HepG2 (cell line): ENCODE data around the gene ERCC2. TPM values are rescaled to one million over a fixed set of nuclear protein-coding genes. Genes with fewer than 3 reads are reported as not detected.

ENCODE experiments used
- ATAC-seq: fragments of 200-7000 bp; cut with Tn5 transposase; 3 replicates; pipeline ENCODE4 v1.9.1; 2020; ENCODE audit warnings: mild to moderate bottlenecking, moderate library complexity
- BruUV-seq: library from RNA; stranded (reverse); fragments of 400-500 nt; replicated peaks from 2 replicates; lab custom pipeline; 2021; lab: Mats Ljungman, UMichigan
- CTCF ChIA-PET: fragments of 300-600 bp; formaldehyde crosslinking; extraction: SDS; loops from one replicate; lab custom pipeline; 2021; ENCODE audit warnings: low total read pairs, inconsistent platforms, low intra/inter-chr PET ratio; lab: Yijun Ruan, JAX
- POLR2A ChIA-PET: fragments of 350-600 bp; sonication (Branson Sonifier 250); formaldehyde crosslinking; loops from one replicate; lab custom pipeline; 2020; ENCODE audit warnings: antibody characterized with exemption, inconsistent platforms; lab: Yijun Ruan, JAX
- DNase-seq: peaks from one replicate; pipeline ENCODE4 v3.0.0-alpha.2; 2015; ENCODE audit warnings: low spot score
- FAIRE-seq: peaks from 3 replicates; lab custom pipeline; 2011; peaks lifted over from hg19 to GRCh38; lab: Jason Lieb, UNC
- H2AFZ ChIP-seq: one replicate; pipeline ENCODE4 v1.6.1; 2011; ENCODE audit warnings: low read length, inconsistent platforms
- H3K27ac ChIP-seq: fragments of 300-600 bp; 3 replicates; pipeline ENCODE4 v1.8.0; 2011; ENCODE audit warnings: mixed run types, mild to moderate bottlenecking, mixed read lengths, low read length, inconsistent platforms; ENCODE audit not compliant: insufficient read depth; ENCODE audit errors: extremely low read length
- H3K27me3 ChIP-seq, 2 experiments: fragments of 200-600 bp in 1 of 2; 2 replicates in 1 of 2; 3 replicates in 1 of 2; pipeline versions ENCODE4 v1.6.0 to v1.8.0; 2011; ENCODE audit warnings: low read length in 2 of 2, mild to moderate bottlenecking in 2 of 2, moderate library complexity in 2 of 2, inconsistent platforms in 1 of 2; ENCODE audit not compliant: insufficient read depth in 2 of 2, control insufficient read depth in 1 of 2
- H3K36me3 ChIP-seq, 2 experiments: fragments of 200-600 bp in 1 of 2; replicated peaks in 1 of 2; 2 replicates in 1 of 2; 3 replicates in 1 of 2; pipeline versions ENCODE4 v1.5.1 to v1.8.0; 2011; ENCODE audit warnings: low read length in 2 of 2, inconsistent platforms in 1 of 2; ENCODE audit not compliant: insufficient read depth in 2 of 2, control insufficient read depth in 1 of 2
- H3K4me1 ChIP-seq: 2 replicates; pipeline ENCODE4 v1.5.1; 2012; ENCODE audit warnings: low read length, inconsistent platforms; ENCODE audit not compliant: insufficient read depth
- H3K4me2 ChIP-seq: 2 replicates; pipeline ENCODE4 v1.6.0; 2011; ENCODE audit warnings: low read depth, low read length, inconsistent platforms
- H3K4me3 ChIP-seq, 3 experiments: fragments of 200-600 bp in 1 of 3; sonication (generic), shearing (Covaris generic) in 1 of 3; replicated peaks in 1 of 3; 2 replicates each; pipeline ENCODE4 v1.5.1; 2011 to 2016; ENCODE audit warnings: low read length in 3 of 3, inconsistent platforms in 2 of 3, low read depth in 2 of 3, mild to moderate bottlenecking in 2 of 3, control low read depth in 1 of 3, mixed read lengths in 1 of 3; ENCODE audit not compliant: insufficient read depth in 1 of 3
- H3K79me2 ChIP-seq: one replicate; pipeline ENCODE4 v1.6.1; 2011; ENCODE audit warnings: low read length, inconsistent platforms; ENCODE audit not compliant: insufficient read depth
- H3K9ac ChIP-seq: 2 replicates; pipeline ENCODE4 v1.6.0; 2011; ENCODE audit warnings: mild to moderate bottlenecking, low read depth, low read length, inconsistent platforms; ENCODE audit not compliant: insufficient read depth
- H3K9me3 ChIP-seq: 2 replicates; pipeline ENCODE4 v1.5.1; 2012; ENCODE audit warnings: mild to moderate bottlenecking, low read length
- H4K20me1 ChIP-seq: 2 replicates; pipeline ENCODE4 v1.6.0; 2011; ENCODE audit warnings: inconsistent platforms, mild to moderate bottlenecking, low read length, moderate library complexity; ENCODE audit not compliant: insufficient read depth
- ARNTL ChIP-seq: sonication (generic); formaldehyde crosslinking; IDR thresholded peaks from 2 replicates; pipeline ENCODE4 v1.4.0; 2020; ENCODE audit warnings: mild to moderate bottlenecking, missing genetic modification reagents
- CHD4 ChIP-seq: fragments of 200-600 bp; sonication (generic); IDR thresholded peaks from 2 replicates; pipeline ENCODE4 v1.7.0; 2017; ENCODE audit warnings: mild to moderate bottlenecking, low read length, borderline replicate concordance
- FOXA1 ChIP-seq, 2 experiments: fragments of 450-650 bp in 1 of 2; sonication (generic) in 1 of 2; formaldehyde crosslinking in 1 of 2; IDR thresholded peaks; 2 replicates each; pipeline versions ENCODE4 v1.4.0 to v1.6.1; 2016 to 2020; ENCODE audit warnings: missing genetic modification reagents in 1 of 2
- RARG ChIP-seq: sonication (generic); formaldehyde crosslinking; IDR thresholded peaks from 2 replicates; pipeline ENCODE4 v1.4.0; 2020; ENCODE audit warnings: low read depth, mild to moderate bottlenecking, missing genetic modification reagents
- RCOR2 ChIP-seq: IDR thresholded peaks from 2 replicates; pipeline ENCODE4 v1.6.1; 2016; ENCODE audit warnings: missing biosample characterization, missing genetic modification reagents
- ZBTB38 ChIP-seq: sonication (generic); formaldehyde crosslinking; IDR thresholded peaks from 2 replicates; pipeline ENCODE4 v1.5.1; 2020; ENCODE audit warnings: mild to moderate bottlenecking, missing genetic modification reagents
- ZFP82 ChIP-seq: sonication (generic); formaldehyde crosslinking; IDR thresholded peaks from 2 replicates; pipeline ENCODE4 v1.5.1; 2020; ENCODE audit warnings: mild to moderate bottlenecking, missing genetic modification reagents, borderline replicate concordance
- ZMYM3 ChIP-seq: sonication (generic); formaldehyde crosslinking; IDR thresholded peaks from 2 replicates; pipeline ENCODE4 v1.5.1; 2020; ENCODE audit warnings: mild to moderate bottlenecking, missing genetic modification reagents
- ZNF263 ChIP-seq: sonication (generic); formaldehyde crosslinking; IDR thresholded peaks from 2 replicates; pipeline ENCODE4 v1.4.0; 2020; ENCODE audit warnings: missing genetic modification reagents
- ZNF432 ChIP-seq: sonication (generic); formaldehyde crosslinking; IDR thresholded peaks from 2 replicates; pipeline ENCODE4 v1.5.0; 2020; ENCODE audit warnings: missing genetic modification reagents, mild to moderate bottlenecking, borderline replicate concordance
- ZNF629 ChIP-seq: sonication (generic); formaldehyde crosslinking; conservative IDR thresholded peaks from 2 replicates; pipeline ENCODE4 v1.5.0; 2020; ENCODE audit warnings: missing genetic modification reagents
- WGBS: methylation state at CpG from one replicate; pipeline ENCODE4 v1.1.6; 2017; ENCODE audit warnings: low lambda C conversion rate; 5-methylcytosine and 5-hydroxymethylcytosine counted together
- in situ Hi-C: cut with HindIII; loops from 2 replicates; pipeline ENCODE4 v1.10.0; 2017; ENCODE audit warnings: low pct_unique_long_range_greater_than_20kb; ENCODE audit not compliant: extremely low pct_ligation_motif_present
- intact Hi-C: fragments of 100-400 bp; cut with micrococcal nuclease; formaldehyde crosslinking; loops from one replicate; pipeline ENCODE4 v1.10.0; 2022; ENCODE audit not compliant: unreplicated experiment
- polyA plus RNA-seq, 8 experiments: library from polyadenylated mRNA; depleted of rRNA in 3 of 8; stranded (reverse) in 7 of 8; unstranded in 1 of 8; fragments of >200 nt; fragmentation: Illumina TruSeq in 4 of 8; extraction: Trizol in 4 of 8; gene quantifications; 2 replicates each; pipeline versions ENCODE4 v1.2.1 to v1.2.3, GENCODE V29; 2011 to 2016; ENCODE audit warnings: low read depth in 4 of 8, missing spikeins in 1 of 8, mixed read lengths in 1 of 8; ENCODE audit not compliant: insufficient read depth in 1 of 8
- total RNA-seq, 5 experiments: library from RNA; depleted of rRNA; stranded (reverse); fragments of >200 nt; fragmentation: Illumina TruSeq; extraction: Trizol; gene quantifications; 2 replicates each; pipeline ENCODE4 v1.2.3, GENCODE V29; 2016; ENCODE audit warnings: low read depth in 1 of 5
- TF ChIP-seq, protein P1 (sequence below): sonication (generic); formaldehyde crosslinking; IDR thresholded peaks from 2 replicates; pipeline ENCODE4 v1.5.1; 2020; ENCODE audit warnings: missing genetic modification reagents, mild to moderate bottlenecking, borderline replicate concordance
- TF ChIP-seq, protein P2 (sequence below): sonication (generic); formaldehyde crosslinking; IDR thresholded peaks from 2 replicates; pipeline ENCODE4 v1.4.0; 2020; ENCODE audit warnings: mild to moderate bottlenecking, missing genetic modification reagents
- TF ChIP-seq, protein P3 (sequence below): sonication (generic); formaldehyde crosslinking; IDR thresholded peaks from 2 replicates; pipeline ENCODE4 v1.5.0; 2020; ENCODE audit warnings: mild to moderate bottlenecking, missing genetic modification reagents, moderate library complexity

ERCC2 gene
- total and polyA plus RNA-seq, 2 of the 13 experiments (the other 11 are each of a cell fraction or from before 2014, with no cell fraction given) = 25.4 to 49.2 TPM

DNA sequence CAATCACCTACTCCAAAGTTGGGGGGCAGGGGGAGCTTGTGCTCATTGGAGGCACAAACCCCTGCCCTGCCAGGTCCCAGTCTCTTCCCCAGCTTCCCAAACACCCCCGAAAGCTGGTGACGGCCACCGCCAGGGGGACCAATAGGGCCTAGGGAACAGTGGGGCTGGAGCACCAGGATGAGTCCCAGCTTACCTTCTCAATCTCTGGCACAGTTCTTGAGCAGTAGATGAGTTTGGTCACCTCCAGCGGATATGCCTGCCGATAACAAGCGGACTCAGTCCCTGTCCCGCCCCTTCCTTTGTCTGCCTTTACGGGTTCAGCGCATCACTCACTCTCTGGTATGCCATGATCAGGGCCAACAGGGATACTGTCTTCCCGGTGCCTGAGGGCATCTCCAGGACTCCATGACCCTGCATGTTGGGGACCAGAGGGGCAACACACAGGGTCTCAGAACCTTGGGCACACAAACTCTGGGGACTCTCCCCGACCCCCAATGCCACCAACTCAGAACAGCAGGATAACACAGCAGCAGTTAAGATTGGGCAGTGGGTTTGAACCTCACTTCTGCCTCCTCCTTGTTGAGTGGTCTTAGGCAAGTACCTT, 1.5 kb downstream of the ERCC2 start (continued):
- TF ChIP-seq, protein P1, sequence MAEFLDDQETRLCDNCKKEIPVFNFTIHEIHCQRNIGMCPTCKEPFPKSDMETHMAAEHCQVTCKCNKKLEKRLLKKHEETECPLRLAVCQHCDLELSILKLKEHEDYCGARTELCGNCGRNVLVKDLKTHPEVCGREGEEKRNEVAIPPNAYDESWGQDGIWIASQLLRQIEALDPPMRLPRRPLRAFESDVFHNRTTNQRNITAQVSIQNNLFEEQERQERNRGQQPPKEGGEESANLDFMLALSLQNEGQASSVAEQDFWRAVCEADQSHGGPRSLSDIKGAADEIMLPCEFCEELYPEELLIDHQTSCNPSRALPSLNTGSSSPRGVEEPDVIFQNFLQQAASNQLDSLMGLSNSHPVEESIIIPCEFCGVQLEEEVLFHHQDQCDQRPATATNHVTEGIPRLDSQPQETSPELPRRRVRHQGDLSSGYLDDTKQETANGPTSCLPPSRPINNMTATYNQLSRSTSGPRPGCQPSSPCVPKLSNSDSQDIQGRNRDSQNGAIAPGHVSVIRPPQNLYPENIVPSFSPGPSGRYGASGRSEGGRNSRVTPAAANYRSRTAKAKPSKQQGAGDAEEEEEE (CRISPR knock-in tag) = no peak
- TF ChIP-seq ZNF263 (0 out of 2 replicates have a peak, but pooled peaks have one; percentile 36), ZBTB38 (CRISPR knock-in tag) (peak; percentile 99), ARNTL (CRISPR knock-in tag) (no peak), RARG (CRISPR knock-in tag) (no peak), ZNF432 (CRISPR knock-in tag) (no peak)
- TF ChIP-seq, protein P2, sequence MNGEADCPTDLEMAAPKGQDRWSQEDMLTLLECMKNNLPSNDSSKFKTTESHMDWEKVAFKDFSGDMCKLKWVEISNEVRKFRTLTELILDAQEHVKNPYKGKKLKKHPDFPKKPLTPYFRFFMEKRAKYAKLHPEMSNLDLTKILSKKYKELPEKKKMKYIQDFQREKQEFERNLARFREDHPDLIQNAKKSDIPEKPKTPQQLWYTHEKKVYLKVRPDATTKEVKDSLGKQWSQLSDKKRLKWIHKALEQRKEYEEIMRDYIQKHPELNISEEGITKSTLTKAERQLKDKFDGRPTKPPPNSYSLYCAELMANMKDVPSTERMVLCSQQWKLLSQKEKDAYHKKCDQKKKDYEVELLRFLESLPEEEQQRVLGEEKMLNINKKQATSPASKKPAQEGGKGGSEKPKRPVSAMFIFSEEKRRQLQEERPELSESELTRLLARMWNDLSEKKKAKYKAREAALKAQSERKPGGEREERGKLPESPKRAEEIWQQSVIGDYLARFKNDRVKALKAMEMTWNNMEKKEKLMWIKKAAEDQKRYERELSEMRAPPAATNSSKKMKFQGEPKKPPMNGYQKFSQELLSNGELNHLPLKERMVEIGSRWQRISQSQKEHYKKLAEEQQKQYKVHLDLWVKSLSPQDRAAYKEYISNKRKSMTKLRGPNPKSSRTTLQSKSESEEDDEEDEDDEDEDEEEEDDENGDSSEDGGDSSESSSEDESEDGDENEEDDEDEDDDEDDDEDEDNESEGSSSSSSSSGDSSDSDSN (CRISPR knock-in tag) = no peak

DNA sequence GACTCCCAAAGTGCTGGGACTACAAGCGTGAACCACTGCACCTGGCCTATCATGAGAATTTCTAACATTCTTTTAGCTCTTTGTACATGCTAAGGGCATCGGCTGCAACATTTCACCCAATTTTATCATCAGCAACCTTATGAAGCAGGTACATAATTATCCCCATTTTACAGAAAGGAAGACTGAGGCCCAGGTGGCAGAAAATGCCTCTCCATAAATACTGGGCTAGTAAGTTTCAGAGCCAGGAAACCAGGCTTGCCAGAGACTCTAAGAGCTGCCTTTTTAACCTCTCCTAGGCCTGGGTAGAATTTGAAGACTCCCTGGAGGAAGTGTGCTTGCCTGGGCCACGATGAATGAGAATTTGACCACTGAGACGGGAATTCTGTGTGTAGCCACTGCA, 2.2 kb downstream of the ERCC2 start:
- Histone ChIP-seq H3K79me2 (peaks cover 8% of the 10 kb centered on the region), H3K4me3 (no peak overlapping the region), H3K4me2 (no peak overlapping the region), H2AFZ (no peak overlapping the region), H3K27me3 (no peaks in the 10 kb centered on the region), H3K27ac (no peak overlapping the region), H3K9me3 (no peaks in the 10 kb centered on the region), H3K36me3 (peaks cover 9 to 11% of the 10 kb centered on the region in 2 experiments; a peak in 4 of 5 replicates), H4K20me1 (peaks cover 4% of the 10 kb centered on the region; the same call in 1 of the 2 replicates), H3K9ac (no peak overlapping the region), H3K4me1 (peaks cover 31% of the 10 kb centered on the region)
- BruUV-seq = no TSS peak
- ChIA-PET CTCF (no interaction called here), POLR2A (no interaction called here)
- FAIRE-seq = no peak
- in situ Hi-C loops = no loop called here
- WGBS = 96% methylated on average over 4 of the region's 4 CpGs
- intact Hi-C loops = no loop called here
- DNase-seq = no peak
- TF ChIP-seq FOXA1 (IDR thresholded peaks at IDR 0.05) (no peak), FOXA1 (CRISPR knock-in tag; IDR thresholded peaks at IDR 0.05) (no peak), ZNF629 (CRISPR knock-in tag) (peak; percentile 97), RCOR2 (0 out of 2 replicates have a peak, but pooled peaks have one; percentile 29), ZMYM3 (peak; percentile 81), ZFP82 (CRISPR knock-in tag) (no peak), CHD4 (peak; percentile 90)
- TF ChIP-seq, protein P3, sequence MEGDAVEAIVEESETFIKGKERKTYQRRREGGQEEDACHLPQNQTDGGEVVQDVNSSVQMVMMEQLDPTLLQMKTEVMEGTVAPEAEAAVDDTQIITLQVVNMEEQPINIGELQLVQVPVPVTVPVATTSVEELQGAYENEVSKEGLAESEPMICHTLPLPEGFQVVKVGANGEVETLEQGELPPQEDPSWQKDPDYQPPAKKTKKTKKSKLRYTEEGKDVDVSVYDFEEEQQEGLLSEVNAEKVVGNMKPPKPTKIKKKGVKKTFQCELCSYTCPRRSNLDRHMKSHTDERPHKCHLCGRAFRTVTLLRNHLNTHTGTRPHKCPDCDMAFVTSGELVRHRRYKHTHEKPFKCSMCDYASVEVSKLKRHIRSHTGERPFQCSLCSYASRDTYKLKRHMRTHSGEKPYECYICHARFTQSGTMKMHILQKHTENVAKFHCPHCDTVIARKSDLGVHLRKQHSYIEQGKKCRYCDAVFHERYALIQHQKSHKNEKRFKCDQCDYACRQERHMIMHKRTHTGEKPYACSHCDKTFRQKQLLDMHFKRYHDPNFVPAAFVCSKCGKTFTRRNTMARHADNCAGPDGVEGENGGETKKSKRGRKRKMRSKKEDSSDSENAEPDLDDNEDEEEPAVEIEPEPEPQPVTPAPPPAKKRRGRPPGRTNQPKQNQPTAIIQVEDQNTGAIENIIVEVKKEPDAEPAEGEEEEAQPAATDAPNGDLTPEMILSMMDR (CRISPR knock-in tag) = no peak
- no peak for ATAC-seq
